GM21717 (cell line): Measurements from ENCODE around the gene CKMT1B.
"Not testable (repeated sequence)": the region's sequence is repeated elsewhere in the genome, so short reads cannot be mapped to it uniquely, and the experiment has no call there.

Experiments
- ATAC-seq: cut with Tn5 transposase; IDR thresholded peaks from one replicate; pipeline ENCODE4 v1.9.1; 2021; ENCODE audit warnings: mild to moderate bottlenecking, moderate library complexity; ENCODE audit not compliant: unreplicated experiment

Gene CKMT1B

GRCh38 chr15:43593328-43594190 is at the start of gene CKMT1B:
Gene CKMT1B, plus strand, starts transcription at chr15:43594027. Its CDS starts 192 bp downstream, at chr15:43594219.
- not testable (repeated sequence) for ATAC-seq

- ATAC-seq = no peak
Observed at GRCh38 chr15:43544266-43544665, 49.6 kb upstream of the CKMT1B start.

GRCh38 chr15:43545426-43545825 is 48.4 kb upstream of the CKMT1B start:
- no peak for ATAC-seq

GRCh38 chr15:43547539-43547938 is 46.3 kb upstream of the CKMT1B start:
- ATAC-seq = no peak

GRCh38 chr15:43550527-43551363 is 43.1 kb upstream of the CKMT1B start:
- ATAC-seq = no peak

- no peak for ATAC-seq
Observed at GRCh38 chr15:43552256-43552655, 41.6 kb upstream of the CKMT1B start.

- ATAC-seq = no peak
Observed at GRCh38 chr15:43552986-43553385, 40.8 kb upstream of the CKMT1B start.

- ATAC-seq = not testable (repeated sequence)
Observed at GRCh38 chr15:43562753-43563152, 31.1 kb upstream of the CKMT1B start.

- ATAC-seq = not testable (repeated sequence)
Observed at GRCh38 chr15:43563793-43564192, 30.0 kb upstream of the CKMT1B start.

- ATAC-seq = not testable (repeated sequence)
Observed at GRCh38 chr15:43566615-43567014, 27.2 kb upstream of the CKMT1B start.

- not testable (repeated sequence) for ATAC-seq
Observed at GRCh38 chr15:43574607-43575006, 19.2 kb upstream of the CKMT1B start.

GRCh38 chr15:43589778-43590466 is 3.9 kb upstream of the CKMT1B start, which contains the start of gene PPIP5K1:
Gene PPIP5K1, minus strand, starts transcription at chr15:43590208. Its CDS starts 5,704 bp downstream, at chr15:43584504.
- peak; percentile 87 for ATAC-seq

GRCh38 chr15:43592841-43593240 is 986 bp upstream of the CKMT1B start:
- ATAC-seq = not testable (repeated sequence)

- not testable (repeated sequence) for ATAC-seq
Observed at GRCh38 chr15:43599131-43599530, 5.3 kb downstream of the CKMT1B start.

GRCh38 chr15:43600200-43600599 is 6.4 kb downstream of the CKMT1B start:
- not testable (repeated sequence) for ATAC-seq

- ATAC-seq = not testable (repeated sequence)
Observed at GRCh38 chr15:43602233-43602632, 8.4 kb downstream of the CKMT1B start.

- ATAC-seq = not testable (repeated sequence)
Observed at GRCh38 chr15:43617750-43618149, 23.9 kb downstream of the CKMT1B start.

- ATAC-seq = not testable (repeated sequence)
Observed at GRCh38 chr15:43618700-43619099, 24.9 kb downstream of the CKMT1B start, which contains the start of gene STRC. Gene STRC, minus strand, starts transcription at chr15:43618800. Its CDS starts 78 bp downstream, at chr15:43618722.

GRCh38 chr15:43622068-43622799 is 28.4 kb downstream of the CKMT1B start:
- not testable (repeated sequence) for ATAC-seq

GRCh38 chr15:43625106-43625505 is 31.3 kb downstream of the CKMT1B start:
- ATAC-seq = no peak
